ENCODE data around the gene OR2C3. TPM values are rescaled to one million over a fixed set of nuclear protein-coding genes. Genes with fewer than 3 reads are reported as not detected.

Gene OR2C3
- not detected for total RNA-seq
- not detected for total RNA-seq (2013)

DNA sequence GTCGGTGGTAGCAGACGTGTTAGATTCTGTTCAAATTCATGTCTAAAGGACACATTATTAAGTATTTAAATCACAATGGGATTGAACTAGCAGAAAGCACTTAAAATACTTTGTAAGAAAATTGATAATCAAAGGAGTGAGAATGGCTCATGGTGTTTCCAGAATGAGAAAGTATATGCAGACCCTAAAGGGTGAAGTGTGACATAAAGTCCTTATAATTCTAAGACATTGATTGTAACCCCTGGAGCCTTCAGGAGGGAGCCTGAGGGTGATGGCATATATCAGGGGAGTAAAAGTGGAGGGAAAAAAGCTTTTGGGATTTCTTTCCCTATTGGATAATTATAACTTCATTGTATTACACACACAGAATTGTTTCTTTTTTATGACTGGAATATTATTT, at the start of gene OR2C3:
TSS of gene OR2C3 (minus strand) at position 101 of the 400 bp plus-strand sequence. CDS start 3,929 bp downstream, outside the sequence.
- Histone ChIP-seq H3K9me3 (ENCODE audit: control insufficient read depth, insufficient read depth, low read length) (no peaks in the 10 kb centered on the region), H3K36me3 (ENCODE audit: control insufficient read depth, insufficient read depth, low read length) (no peaks in the 10 kb centered on the region), H3K4me1 (ENCODE audit: control insufficient read depth, insufficient read depth, low read length) (no peaks in the 10 kb centered on the region), H3K4me3 (ENCODE audit: low read length) (no peak within 1 kb of the TSS), H3K27me3 (ENCODE audit: control insufficient read depth, insufficient read depth, low read length) (no peaks in the 10 kb centered on the region), H3K27ac (ENCODE audit: low read length) (no peak within 1 kb of the TSS)
- DNase-seq = no peak
- WGBS (ENCODE audit: insufficient coverage) = 100% methylated on average over 1 of the region's 2 CpGs
- no peaks in the 10 kb centered on the region for H3K9me3 Mint-ChIP-seq
- H3K4me1 Mint-ChIP-seq = peaks cover 0 to 5% of the 10 kb centered on the region in 2 donors
- intact Hi-C loops (cut with micrococcal nuclease) = no loop called here
- no peak within 1 kb of the TSS for H3K27ac Mint-ChIP-seq
- no peaks in the 10 kb centered on the region for H3K36me3 Mint-ChIP-seq
- ATAC-seq = no peak
- no peak for TF ChIP-seq CTCF (IDR thresholded peaks at IDR 0.05)
- H3K4me3 Mint-ChIP-seq = no peak within 1 kb of the TSS
- peaks cover 0 to 4% of the 10 kb centered on the region in 2 donors for H3K27me3 Mint-ChIP-seq (ENCODE audit: low read depth in 2 of 2)

GRCh38 chr1:247578946-247579460, 42.8 kb upstream of the OR2C3 start:
- WGBS (ENCODE audit: insufficient coverage) = 91% methylated on average over 5 of the region's 5 CpGs

GRCh38 chr1:247576514-247576913, 40.3 kb upstream of the OR2C3 start:
- ATAC-seq (no peak), DNase-seq (peak in 1 of 2 donors; percentile 7)
- Histone ChIP-seq H3K4me3 (ENCODE audit: low read length) (no peak overlapping the region), H3K36me3 (ENCODE audit: control insufficient read depth, insufficient read depth, low read length) (no peaks in the 10 kb centered on the region), H3K27ac (ENCODE audit: low read length) (no peak overlapping the region), H3K27me3 (ENCODE audit: control insufficient read depth, insufficient read depth, low read length) (no peaks in the 10 kb centered on the region), H3K4me1 (ENCODE audit: control insufficient read depth, insufficient read depth, low read length) (no peaks in the 10 kb centered on the region), H3K9me3 (ENCODE audit: control insufficient read depth, insufficient read depth, low read length) (no peaks in the 10 kb centered on the region)
- no peaks in the 10 kb centered on the region for H3K36me3 Mint-ChIP-seq
- TF ChIP-seq CTCF (IDR thresholded peaks at IDR 0.05) = no peak
- 33% methylated on average over 1 of the region's 3 CpGs for WGBS (ENCODE audit: insufficient coverage)
- intact Hi-C loops (cut with micrococcal nuclease) = loop anchor here (1.0 to 5.0 kb wide), 2 partner anchors 186 to 204 kb away; no protein-coding TSS in a partner anchor
- H3K27ac Mint-ChIP-seq = no peak overlapping the region
- no peak overlapping the region for H3K4me3 Mint-ChIP-seq
- no peaks in the 10 kb centered on the region for H3K9me3 Mint-ChIP-seq
- H3K4me1 Mint-ChIP-seq = no peaks in the 10 kb centered on the region
- H3K27me3 Mint-ChIP-seq (ENCODE audit: low read depth in 2 of 2) = no peaks in the 10 kb centered on the region

More at GRCh38 chr1:247578946-247579460, 42.8 kb upstream of the OR2C3 start:
- Histone ChIP-seq H3K27me3 (ENCODE audit: control insufficient read depth, insufficient read depth, low read length) (no peaks in the 10 kb centered on the region), H3K4me3 (ENCODE audit: low read length) (no peak overlapping the region), H3K36me3 (ENCODE audit: control insufficient read depth, insufficient read depth, low read length) (no peaks in the 10 kb centered on the region), H3K4me1 (ENCODE audit: control insufficient read depth, insufficient read depth, low read length) (no peaks in the 10 kb centered on the region), H3K9me3 (ENCODE audit: control insufficient read depth, insufficient read depth, low read length) (no peaks in the 10 kb centered on the region), H3K27ac (ENCODE audit: low read length) (no peak overlapping the region)
- Mint-ChIP-seq H3K27ac (no peak overlapping the region), H3K27me3 (ENCODE audit: low read depth in 2 of 2) (peaks cover 0 to 2% of the 10 kb centered on the region in 2 donors), H3K9me3 (no peaks in the 10 kb centered on the region), H3K36me3 (no peaks in the 10 kb centered on the region), H3K4me1 (no peaks in the 10 kb centered on the region), H3K4me3 (no peak overlapping the region)
- ATAC-seq = peak in 1 of 3 donors; percentile 17
- TF ChIP-seq CTCF (IDR thresholded peaks at IDR 0.05) = no peak
- intact Hi-C loops (cut with micrococcal nuclease) = loop anchor here (5.0 kb wide), 1 partner anchor 207 kb away; no protein-coding TSS in a partner anchor
- DNase-seq = no peak

- intact Hi-C loops (cut with micrococcal nuclease) = loop anchor here (5.0 kb wide), 1 partner anchor 202 kb away; no protein-coding TSS in a partner anchor
- Mint-ChIP-seq H3K36me3 (no peaks in the 10 kb centered on the region), H3K9me3 (peaks cover 4 to 6% of the 10 kb centered on the region in 2 donors), H3K27me3 (ENCODE audit: low read depth in 2 of 2) (no peaks in the 10 kb centered on the region), H3K4me3 (no peak overlapping the region), H3K4me1 (no peaks in the 10 kb centered on the region), H3K27ac (no peak overlapping the region)
- H3K27ac ChIP-seq (ENCODE audit: low read length) = no peak overlapping the region
- ATAC-seq (no peak), DNase-seq (no peak)
- no peaks in the 10 kb centered on the region for H3K4me1 ChIP-seq (ENCODE audit: control insufficient read depth, insufficient read depth, low read length)
- no peaks in the 10 kb centered on the region for H3K27me3 ChIP-seq (ENCODE audit: control insufficient read depth, insufficient read depth, low read length)
- no peaks in the 10 kb centered on the region for H3K9me3 ChIP-seq (ENCODE audit: control insufficient read depth, insufficient read depth, low read length)
- no peaks in the 10 kb centered on the region for H3K36me3 ChIP-seq (ENCODE audit: control insufficient read depth, insufficient read depth, low read length)
- no peak overlapping the region for H3K4me3 ChIP-seq (ENCODE audit: low read length)
- TF ChIP-seq CTCF (IDR thresholded peaks at IDR 0.05) = no peak
Observed at GRCh38 chr1:247574664-247575063, 38.4 kb upstream of the OR2C3 start.
